ENCODE data around the gene PDE6B.

PDE6B gene

DNA sequence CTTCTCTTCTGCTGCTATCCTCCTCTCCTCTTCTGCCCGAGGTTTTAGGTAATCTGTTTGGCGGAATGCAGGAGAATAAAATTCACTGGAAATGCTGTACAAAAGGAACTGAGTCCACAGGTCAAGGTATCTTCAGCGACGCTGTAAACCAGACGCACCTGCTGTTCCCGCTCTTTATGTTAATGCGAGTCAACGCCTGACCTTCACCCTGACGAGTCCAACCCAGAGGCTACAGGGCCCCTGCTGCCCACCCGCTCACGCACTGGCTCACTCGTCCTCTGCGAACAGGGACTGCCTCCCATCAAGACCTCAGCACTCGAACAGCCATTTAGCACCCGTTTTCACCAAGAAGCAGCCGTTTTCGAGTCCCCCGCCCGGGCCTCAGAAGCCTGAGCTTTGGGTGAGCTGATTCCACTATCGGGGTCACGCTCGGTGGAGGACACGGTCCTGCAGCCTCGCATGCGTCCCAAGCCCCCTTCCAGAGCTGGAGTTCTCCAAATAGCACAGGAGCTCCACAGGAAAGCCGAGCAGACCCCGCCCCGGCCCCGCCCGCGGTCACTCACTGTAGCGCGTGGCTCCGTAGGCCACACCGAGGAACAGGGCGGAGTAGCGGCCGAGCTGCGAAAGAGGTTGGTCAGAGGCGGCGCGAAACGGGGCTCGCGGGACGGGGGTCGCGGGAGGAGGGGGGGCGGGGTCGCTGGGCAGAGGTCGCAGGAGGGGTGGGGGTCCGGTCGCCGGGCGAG lies 48.1 kb downstream of the PDE6B start:
- DNase-seq = no peak

DNA sequence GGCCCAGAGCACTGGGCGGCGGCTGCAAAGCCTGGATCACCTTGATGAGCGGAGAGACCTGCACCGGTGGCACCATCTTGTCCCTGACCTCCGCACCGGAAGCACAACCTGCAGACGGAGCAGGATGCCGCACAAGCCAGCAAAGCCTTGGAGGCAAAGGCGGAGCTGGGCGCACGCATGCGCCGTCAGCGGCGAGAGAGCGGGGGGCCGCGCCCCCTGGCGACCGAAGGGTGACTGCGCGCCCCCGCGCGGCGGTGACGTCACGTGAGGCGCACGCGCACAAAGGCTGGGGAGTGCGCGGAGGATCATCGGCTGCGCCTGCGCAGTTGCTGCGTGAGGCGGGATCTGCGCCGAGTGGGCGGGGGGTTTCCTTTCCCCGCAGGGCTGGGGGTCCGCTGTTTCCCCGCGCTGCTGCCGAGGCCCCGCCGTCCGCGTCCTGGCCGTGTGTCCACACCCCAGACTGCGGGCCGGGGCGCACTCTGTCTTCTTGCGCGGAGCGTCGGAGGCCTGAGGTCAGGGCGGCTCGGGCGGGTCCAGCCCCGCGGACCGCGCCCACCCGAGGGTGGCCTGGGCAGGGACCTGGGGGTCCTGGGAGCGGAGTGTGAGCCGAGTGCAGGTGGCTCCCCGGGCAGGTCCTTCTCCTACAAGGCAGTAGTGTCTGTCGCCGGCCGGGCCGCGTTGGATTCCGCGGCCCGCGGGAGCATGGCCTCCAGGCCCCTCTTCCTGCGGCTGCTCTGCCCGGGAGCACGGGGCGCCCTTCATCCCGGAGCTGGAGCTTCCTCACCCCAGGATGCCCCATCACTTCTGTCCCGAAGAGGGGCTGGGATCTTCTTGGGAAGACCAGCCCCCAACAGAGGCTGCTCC lies 49.0 kb downstream of the PDE6B start, which contains the start of the genes ATP5ME and MYL5:
Gene ATP5ME (minus strand): TSS at position 105 of the 864 bp plus-strand sequence. CDS start 29 bp downstream, at position 76.
Gene MYL5 (plus strand): TSS at position 371 of the 864 bp plus-strand sequence. CDS start 3,485 bp downstream, outside the sequence.
- peak; percentile 87 to 95 for DNase-seq

DNA sequence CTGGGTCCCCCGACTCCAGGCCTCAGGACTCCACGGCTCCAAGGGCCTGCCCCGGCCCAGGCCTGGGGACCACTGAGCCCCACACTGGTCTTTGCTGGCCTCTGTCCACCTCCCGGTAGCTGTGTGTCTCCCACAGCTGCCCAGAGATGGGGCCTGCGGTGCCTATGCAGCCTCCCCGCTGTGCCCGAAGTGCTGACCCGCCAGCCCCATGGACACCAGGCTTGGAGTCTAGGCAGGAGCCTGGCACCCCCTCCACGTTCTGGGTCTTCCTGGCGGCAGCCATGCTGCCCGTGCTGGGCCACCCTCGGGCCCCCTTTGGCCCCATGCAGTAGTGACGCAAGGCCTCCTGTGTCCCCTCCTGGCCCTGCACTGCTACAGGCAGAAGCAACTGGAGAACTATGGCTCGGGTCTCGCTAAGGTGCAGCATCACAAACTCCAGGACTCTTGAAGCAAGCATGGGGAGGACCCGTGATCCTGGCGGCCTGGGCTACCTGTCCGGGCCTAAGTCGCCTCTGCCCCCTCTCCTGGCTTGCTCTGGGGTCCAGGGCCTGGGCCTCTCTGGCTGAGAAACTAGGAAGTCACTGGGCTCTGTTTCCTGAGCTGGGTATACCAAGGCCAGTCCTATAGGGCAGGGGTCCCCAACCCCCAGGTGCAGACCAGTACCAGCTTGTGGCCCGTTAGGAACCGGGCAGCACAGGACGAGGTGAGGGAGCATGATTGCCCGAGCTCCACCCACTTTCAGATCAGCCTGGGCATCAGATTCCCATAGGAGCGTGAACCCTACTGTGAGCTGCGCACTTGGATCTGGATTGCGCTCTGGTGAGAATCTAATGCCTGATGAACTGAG lies 49.9 kb downstream of the PDE6B start:
- no peak for DNase-seq

DNA sequence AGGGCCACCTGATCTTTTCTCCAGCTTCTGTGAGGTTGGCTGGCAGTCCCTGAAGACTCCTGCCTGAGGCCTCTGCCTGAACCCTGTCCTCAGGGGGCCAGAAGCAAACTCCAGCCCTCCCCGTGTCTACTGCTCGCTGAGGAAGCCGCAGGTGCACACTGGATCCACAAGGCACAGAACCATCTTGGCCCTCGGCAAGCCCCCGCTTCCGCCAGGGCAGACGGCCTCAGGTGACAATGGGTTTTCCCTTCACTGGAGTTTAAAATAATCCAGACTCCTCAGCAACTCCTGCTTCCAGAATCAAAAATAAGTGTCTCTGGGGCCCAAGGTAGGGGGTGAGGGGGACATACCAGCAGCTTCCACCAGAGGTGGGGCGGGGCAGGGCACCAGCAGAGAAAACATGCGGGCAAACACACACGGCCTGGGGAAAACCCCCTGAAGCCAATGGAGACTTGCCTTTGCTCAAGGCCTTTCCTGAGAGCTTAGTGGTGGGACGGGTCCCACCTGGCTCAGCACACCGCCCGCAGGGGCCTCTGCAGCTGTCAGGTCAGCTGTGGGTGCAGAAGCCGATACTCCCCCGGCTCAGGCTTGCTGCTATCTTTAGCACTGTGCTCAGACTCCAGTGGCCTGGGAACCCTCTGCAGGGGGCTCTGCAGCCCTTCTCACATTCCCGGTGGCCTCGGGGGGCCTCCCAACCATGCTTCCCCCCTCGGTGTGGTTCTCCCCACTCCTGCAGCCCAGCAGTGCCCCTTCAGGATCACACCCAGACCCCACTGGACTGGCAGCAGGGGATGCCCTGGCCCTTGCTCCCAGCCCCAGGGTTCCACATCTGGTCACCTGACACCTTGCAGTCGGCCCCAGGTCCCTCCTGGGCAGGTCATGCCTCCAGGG lies 50.9 kb downstream of the PDE6B start:
- DNase-seq = no peak

DNA sequence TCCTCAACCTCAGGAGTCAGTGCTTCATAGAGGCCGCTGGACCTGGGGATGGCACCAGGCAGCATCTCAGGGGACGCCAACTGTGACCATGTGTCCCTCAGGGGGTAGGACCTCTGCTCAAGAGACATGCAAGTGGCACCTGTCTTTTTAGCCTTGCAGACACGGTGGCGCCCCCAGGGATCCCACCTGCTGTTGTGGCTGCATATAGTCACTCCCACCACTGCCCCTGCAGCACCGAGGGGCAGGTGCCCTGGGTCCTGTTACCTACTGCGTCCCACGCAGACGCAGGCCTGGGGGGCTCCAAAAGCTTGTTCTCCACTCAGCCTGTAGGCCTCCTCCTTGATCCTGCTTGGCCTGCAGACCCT lies 51.5 kb downstream of the PDE6B start:
- no peak for DNase-seq

DNA sequence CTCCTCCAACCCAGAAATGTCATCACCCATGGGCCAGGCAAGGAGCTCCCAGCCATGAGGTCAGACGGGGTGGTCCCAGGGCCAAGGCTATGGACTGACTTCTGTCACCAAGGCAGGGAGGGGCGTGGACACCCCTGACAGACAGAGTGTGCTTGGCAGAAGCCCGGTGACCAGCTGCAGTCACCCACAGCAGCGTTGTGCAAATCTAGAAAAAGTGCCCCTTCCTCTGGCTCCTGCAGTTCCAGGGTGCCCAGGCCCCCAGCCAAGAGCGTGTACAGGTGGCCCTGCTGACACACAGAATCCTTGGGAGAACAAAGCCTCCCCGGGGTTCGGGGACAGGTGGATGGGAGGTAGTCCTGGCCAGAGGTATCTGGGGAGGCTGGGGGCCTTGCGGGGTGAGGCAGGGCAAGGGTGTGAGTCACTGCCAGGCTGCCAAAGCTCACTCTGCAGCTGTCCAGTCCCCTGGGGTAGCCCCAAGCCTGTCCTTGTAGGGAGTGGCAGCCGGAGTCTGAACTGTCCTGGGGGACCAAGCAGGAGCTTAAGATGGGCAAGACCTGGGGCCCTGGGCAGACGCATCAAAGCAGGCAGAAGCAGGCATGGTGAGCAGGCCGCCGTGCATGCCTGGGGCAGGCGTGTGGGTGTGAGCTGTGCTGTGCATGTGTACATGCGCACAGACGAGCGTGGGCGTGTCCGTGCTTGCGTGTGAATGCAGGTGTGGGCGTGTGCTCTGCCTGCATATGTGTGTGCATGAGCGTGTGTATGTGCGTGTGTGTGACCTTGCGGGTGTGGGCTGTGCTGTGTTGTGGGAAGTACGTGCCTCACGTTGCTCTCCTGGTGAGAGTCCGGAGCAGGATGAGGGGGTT lies 52.3 kb downstream of the PDE6B start:
- DNase-seq = no peak

DNA sequence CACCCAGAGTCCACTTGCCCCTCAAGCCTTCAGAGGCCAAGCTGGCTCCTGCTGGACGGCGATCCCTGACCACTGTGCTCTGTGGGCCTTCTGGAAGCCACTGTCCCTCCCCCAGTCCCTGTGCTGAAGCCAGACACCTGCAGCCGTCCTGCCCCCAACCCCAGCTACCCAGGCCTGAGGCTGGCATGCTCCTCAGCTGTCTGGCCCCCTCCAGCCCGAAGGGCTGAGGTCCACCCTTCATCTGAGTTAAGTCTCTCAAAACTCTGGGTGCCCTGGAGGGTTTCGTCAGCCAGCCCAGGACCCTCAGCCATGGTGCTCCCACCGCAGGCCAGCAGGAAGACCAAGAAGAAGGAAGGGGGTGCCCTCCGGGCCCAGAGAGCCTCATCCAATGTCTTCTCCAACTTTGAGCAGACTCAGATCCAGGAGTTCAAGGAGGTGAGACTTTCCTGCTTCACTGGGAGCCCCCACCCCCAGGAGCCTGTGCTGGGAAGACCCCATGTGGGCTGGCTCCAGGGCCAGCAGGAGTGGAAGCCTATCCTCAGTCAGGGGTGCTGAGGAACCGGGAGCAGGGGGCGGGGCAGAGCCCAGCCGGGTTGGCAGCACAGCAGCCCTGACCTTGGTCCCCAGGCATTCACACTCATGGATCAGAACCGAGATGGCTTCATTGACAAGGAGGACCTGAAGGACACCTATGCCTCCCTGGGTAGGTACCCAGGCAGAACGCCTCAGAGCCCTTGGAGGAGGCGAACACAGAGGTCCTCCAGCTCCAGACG lies 53.1 kb downstream of the PDE6B start:
- DNase-seq = no peak

DNA sequence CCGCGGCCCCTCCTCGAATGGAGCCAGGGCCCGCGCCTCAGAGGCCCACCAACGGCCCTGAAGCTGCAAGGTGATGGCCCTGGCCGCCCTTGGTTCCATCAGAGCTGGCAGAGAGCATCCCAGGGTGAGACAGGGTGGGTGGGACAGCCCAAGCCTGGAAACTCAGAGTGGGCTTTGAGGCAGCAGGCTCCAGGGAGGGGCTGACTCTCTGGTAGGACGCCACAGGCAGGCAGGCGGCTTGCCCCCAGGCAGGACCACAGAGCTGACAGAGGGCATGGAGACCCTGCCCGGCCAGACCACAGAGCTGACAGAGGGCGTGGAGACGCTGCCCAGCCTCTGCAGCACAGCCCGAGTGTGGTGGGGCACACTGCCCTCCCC lies 53.7 kb downstream of the PDE6B start:
- no peak for DNase-seq

DNA sequence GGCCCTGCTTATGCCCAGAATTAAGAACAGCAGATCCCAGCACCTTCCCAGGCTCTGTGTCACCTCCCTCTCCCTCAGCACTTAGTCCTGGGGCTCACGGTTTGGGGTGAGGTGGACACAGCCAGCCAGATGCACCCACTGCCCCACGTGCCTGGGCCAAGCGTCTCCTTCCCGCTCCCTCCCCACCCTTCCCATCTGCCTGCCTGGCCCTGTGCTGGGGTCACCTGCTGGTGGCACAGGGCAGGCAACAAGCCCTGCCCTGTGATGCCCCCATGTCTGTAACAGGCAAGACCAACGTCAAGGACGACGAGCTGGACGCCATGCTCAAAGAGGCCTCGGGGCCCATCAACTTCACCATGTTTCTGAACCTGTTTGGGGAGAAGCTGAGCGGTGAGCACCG lies 54.3 kb downstream of the PDE6B start:
- DNase-seq = no peak

DNA sequence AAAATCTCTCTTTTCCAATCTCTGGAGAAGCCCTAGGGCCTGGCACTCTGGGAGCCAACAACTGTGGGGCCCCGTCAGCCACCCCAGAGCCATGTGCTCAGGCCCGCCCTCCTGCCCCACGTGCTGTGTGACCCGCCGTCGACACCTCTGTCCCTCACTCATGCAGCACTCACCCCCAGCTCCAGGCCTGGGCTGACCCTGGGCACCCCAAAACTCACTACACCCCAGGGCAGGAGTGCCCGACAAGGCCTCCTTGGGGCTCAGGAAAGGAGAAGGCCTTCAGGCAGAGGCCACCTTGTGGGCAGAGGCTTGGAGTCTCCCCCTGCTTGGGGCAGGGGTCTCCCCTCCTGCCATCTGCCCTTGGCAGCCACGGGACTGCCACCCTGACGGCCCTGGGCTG lies 54.7 kb downstream of the PDE6B start:
- DNase-seq = no peak

DNA sequence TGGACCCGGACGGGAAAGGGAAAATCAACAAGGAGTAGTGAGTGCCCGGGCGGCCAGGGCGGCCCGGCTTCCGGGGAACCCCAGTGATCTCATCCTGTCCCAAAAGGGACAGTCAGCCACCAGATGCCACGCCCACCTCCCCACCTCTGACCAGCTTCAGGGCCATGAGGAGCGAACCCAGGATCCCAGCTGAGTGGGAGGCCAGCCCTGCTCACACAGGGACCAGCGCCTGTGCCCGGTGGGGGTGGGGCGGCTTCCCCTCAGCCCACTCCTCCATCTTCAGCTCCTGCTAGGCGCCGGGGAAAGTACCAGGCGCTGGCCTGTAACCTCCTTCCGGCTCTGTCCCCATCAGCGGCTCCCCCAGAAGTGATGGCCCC lies 55.2 kb downstream of the PDE6B start:
- no peak for DNase-seq

DNA sequence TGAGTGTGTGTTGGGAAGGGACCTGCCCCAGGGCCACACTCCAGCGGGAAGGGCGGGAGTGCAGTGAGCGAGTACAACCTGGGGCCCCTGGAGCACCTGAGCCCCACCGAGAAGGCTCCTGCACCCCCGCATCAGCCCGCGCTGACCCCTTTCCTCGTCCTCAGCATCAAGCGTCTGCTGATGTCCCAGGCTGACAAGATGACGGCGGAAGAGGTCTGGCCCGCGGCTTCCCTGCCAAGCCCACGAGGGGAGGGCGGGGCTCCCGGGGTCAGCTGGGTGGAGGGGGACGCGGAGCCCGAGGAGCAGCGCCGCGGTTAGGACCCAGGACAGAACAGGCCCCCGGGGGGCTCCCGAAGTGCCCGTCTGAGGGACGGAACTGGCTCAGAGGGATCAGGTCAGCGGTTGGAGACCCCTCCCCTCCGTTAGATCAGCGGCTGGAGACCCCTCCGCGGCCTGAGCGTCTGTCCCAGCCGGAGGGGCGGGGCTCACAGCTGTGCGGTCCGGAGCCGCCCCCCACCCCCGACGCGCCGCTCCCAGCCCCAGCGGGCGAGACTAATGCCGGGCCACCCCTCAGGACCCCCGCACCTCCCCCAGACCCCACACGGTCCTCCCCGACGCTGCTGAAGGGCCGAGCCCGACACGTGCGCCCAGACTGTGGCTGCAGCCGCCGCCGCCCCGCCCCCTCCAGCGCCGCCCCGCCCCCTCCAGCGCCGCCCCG lies 55.7 kb downstream of the PDE6B start:
- peak; percentile 8 to 57 for DNase-seq

DNA sequence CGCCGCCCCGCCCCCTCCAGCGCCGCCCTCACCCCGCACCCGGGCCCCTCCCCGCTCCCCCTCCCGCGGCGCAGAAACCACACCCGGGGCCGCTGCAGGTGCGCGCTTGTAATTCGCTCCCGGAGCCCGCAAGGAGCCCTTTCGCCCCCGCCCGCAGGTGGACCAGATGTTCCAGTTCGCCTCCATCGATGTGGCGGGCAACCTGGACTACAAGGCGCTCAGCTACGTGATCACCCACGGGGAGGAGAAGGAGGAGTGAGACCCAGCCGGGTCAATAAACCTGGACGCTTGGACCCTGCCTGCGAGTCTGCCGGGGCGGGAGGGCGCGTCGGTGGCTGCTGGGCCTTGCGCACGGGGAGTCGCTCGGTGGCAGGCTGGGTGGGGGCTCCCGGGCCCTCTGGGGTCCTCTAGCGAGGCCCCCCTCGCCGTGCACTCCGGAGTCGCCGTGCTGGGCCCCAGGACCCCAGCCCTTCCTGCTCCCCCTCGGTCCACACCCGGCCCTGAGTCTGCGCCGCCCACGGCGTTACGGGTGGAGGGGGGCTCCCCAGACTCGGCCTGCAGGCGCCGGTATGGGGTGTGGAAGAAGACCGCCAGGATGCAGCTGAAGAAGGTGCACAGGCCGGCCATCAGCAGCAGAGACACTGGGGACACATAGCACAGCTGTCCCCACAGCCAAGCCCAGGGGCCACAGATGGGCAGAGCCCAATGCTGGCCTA lies 56.5 kb downstream of the PDE6B start:
- DNase-seq = peak; percentile 45 to 65

DNA sequence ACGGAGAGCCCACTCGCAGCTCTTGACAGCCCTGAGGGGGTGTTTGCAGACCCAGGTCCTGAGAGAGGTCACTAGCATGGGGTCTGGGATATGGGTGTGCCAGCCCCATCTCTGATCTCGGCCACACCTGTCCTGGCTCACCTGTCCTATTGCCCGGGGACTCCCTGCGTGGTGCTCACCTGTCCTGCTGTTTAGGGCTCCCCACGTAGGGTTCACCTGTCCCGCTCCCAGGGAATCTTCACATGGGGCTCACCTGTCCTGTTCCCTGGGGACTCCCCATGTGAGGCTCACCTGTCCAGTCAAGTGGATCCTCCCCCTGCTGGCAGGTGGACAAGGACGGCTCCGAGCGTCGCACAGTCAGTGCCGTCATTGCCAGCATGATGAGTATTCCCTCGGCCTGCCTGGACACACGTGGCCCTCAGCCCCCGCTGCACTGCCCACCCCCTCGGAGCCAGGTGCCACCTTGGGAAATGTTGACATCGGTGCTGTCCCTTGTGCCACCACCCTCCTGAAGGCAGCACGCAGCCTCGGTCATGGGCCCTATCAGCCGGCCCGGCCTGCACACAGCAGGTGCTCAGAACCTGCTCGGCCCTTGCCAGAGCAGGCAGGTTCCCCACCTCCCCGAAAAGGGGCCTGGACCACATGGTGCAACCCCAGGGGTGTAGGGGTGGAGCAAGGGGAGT lies 57.3 kb downstream of the PDE6B start:
- DNase-seq = no peak

DNA sequence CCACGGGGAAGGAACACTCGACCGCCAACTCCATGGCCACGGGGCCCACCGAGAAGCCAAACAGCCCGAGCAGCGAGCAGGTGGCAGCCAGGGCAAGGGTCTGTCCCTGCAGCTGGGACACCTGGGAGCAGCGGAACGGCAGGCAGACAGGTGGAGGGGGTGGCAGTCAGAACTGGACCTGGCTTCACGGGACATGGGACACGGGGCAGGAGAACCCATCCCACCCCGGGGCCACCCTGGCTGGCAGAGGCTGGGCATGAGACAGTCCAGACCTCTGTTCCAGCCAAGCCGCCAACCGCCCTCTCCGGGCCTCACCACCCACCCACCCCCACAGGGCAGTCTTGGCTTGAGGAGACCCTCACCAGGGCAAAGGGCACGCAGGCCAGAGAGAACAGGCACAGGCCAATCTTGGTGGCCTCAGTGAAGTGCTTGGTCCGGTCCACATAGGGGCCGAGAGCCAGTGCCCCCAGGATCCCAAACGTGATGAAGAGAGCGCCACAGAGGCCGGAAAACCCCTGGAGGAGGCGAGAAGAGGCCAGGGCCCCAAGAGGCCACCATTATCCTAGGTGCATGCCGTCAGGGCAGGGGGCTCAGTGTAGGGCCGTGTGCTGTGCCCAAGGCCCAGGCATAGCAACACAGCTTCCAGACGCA lies 58.0 kb downstream of the PDE6B start:
- DNase-seq = no peak

DNA sequence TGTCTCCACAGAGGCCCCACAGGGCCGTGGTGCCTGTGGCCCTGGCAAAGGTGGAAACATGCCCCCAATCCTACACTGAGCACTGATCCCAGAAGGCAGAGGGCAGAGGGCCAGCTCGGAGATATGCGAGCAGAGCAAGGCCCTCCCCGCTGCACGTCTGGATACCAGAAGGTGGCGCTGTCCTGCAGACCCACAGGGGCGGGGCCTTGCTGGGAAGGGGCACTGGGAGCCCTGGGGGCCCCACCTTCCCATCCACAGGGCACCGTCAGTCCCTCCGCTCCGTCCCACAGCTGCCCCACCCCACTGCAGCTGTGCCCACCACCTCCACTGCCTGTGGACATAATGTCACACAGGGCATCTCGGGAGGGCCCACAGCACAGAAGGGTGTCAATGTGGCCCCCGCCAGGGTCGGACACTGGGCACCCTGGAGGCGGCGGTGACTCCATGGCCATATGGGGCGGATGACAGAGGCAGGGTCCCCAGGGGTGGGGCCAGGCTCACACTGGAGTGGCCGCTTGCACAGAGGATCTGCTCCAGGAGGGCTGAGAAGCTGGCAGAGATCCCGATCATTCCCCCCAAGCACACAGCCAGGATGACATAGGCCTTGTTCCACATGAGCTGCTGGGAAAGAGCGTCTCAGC lies 58.7 kb downstream of the PDE6B start:
- DNase-seq = peak; percentile 68 to 81

DNA sequence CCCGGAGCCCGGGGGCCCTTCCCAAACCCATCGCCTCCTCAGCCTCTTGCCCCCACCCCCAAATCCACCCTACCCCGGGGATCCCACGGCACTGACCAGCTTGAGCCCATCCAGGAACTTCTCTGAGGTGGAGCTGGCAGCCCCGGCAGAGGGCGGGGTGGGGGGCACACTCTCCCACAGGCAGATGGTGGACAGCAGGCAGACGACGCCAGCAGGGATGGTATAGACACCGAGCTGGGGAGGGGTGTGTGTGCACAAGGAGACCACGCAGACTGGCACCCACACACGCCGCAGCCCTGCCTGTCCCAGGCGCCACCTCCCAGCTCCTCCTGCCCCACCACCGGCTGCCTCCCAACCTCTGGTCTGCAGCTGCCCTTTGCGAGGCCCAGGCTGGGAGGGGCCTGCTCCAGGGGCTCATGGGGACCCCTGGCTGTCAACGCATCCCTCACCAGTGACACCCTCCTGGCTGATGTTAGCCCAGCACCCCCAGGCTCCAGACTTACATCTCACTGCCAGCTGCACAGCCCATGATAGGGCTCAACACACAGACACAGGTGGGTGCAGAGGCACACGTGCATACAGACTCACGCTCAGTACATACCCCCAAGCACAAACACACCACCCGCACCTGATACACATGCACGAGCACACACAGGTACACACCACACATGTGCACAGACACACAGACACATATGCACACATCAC lies 59.4 kb downstream of the PDE6B start:
- peak; percentile 65 to 77 for DNase-seq
